HepG2 (cell line): ENCODE data around the gene SMIM1. TPM values are rescaled to one million over a fixed set of nuclear protein-coding genes. Genes with fewer than 3 reads are reported as not detected.

Experiments
- ATAC-seq: fragments of 200-7000 bp; cut with Tn5 transposase; 3 replicates; pipeline ENCODE4 v1.9.1; 2020; ENCODE audit warnings: mild to moderate bottlenecking, moderate library complexity
- BruUV-seq: library from RNA; stranded (reverse); fragments of 400-500 nt; replicated peaks from 2 replicates; lab custom pipeline; 2021; lab: Mats Ljungman, UMichigan
- CTCF ChIA-PET: fragments of 300-600 bp; formaldehyde crosslinking; extraction: SDS; loops from one replicate; lab custom pipeline; 2021; ENCODE audit warnings: low total read pairs, inconsistent platforms, low intra/inter-chr PET ratio; lab: Yijun Ruan, JAX
- POLR2A ChIA-PET: fragments of 350-600 bp; sonication (Branson Sonifier 250); formaldehyde crosslinking; loops from one replicate; lab custom pipeline; 2020; ENCODE audit warnings: antibody characterized with exemption, inconsistent platforms; lab: Yijun Ruan, JAX
- DNase-seq: peaks from one replicate; pipeline ENCODE4 v3.0.0-alpha.2; 2015; ENCODE audit warnings: low spot score
- FAIRE-seq: peaks from 3 replicates; lab custom pipeline; 2011; peaks lifted over from hg19 to GRCh38; lab: Jason Lieb, UNC
- H2AFZ ChIP-seq: one replicate; pipeline ENCODE4 v1.6.1; 2011; ENCODE audit warnings: low read length, inconsistent platforms
- H3K27ac ChIP-seq: fragments of 300-600 bp; 3 replicates; pipeline ENCODE4 v1.8.0; 2011; ENCODE audit warnings: mixed run types, mild to moderate bottlenecking, mixed read lengths, low read length, inconsistent platforms; ENCODE audit not compliant: insufficient read depth; ENCODE audit errors: extremely low read length
- H3K27me3 ChIP-seq, 2 experiments: fragments of 200-600 bp in 1 of 2; 2 replicates in 1 of 2; 3 replicates in 1 of 2; pipeline versions ENCODE4 v1.6.0 to v1.8.0; 2011; ENCODE audit warnings: low read length in 2 of 2, mild to moderate bottlenecking in 2 of 2, moderate library complexity in 2 of 2, inconsistent platforms in 1 of 2; ENCODE audit not compliant: insufficient read depth in 2 of 2, control insufficient read depth in 1 of 2
- H3K36me3 ChIP-seq, 2 experiments: fragments of 200-600 bp in 1 of 2; replicated peaks in 1 of 2; 2 replicates in 1 of 2; 3 replicates in 1 of 2; pipeline versions ENCODE4 v1.5.1 to v1.8.0; 2011; ENCODE audit warnings: low read length in 2 of 2, inconsistent platforms in 1 of 2; ENCODE audit not compliant: insufficient read depth in 2 of 2, control insufficient read depth in 1 of 2
- H3K4me1 ChIP-seq: 2 replicates; pipeline ENCODE4 v1.5.1; 2012; ENCODE audit warnings: low read length, inconsistent platforms; ENCODE audit not compliant: insufficient read depth
- H3K4me2 ChIP-seq: 2 replicates; pipeline ENCODE4 v1.6.0; 2011; ENCODE audit warnings: low read depth, low read length, inconsistent platforms
- H3K4me3 ChIP-seq, 3 experiments: fragments of 200-600 bp in 1 of 3; sonication (generic), shearing (Covaris generic) in 1 of 3; replicated peaks in 1 of 3; 2 replicates each; pipeline ENCODE4 v1.5.1; 2011 to 2016; ENCODE audit warnings: low read length in 3 of 3, inconsistent platforms in 2 of 3, low read depth in 2 of 3, mild to moderate bottlenecking in 2 of 3, control low read depth in 1 of 3, mixed read lengths in 1 of 3; ENCODE audit not compliant: insufficient read depth in 1 of 3
- H3K79me2 ChIP-seq: one replicate; pipeline ENCODE4 v1.6.1; 2011; ENCODE audit warnings: low read length, inconsistent platforms; ENCODE audit not compliant: insufficient read depth
- H3K9ac ChIP-seq: 2 replicates; pipeline ENCODE4 v1.6.0; 2011; ENCODE audit warnings: mild to moderate bottlenecking, low read depth, low read length, inconsistent platforms; ENCODE audit not compliant: insufficient read depth
- H3K9me3 ChIP-seq: 2 replicates; pipeline ENCODE4 v1.5.1; 2012; ENCODE audit warnings: mild to moderate bottlenecking, low read length
- H4K20me1 ChIP-seq: 2 replicates; pipeline ENCODE4 v1.6.0; 2011; ENCODE audit warnings: inconsistent platforms, mild to moderate bottlenecking, low read length, moderate library complexity; ENCODE audit not compliant: insufficient read depth
- AGO1 ChIP-seq: fragments of 200-400 bp; formaldehyde crosslinking; IDR thresholded peaks from 2 replicates; pipeline ENCODE4 v1.6.1; 2017; ENCODE audit warnings: mild to moderate bottlenecking, low read depth, low read length, moderate library complexity; ENCODE audit not compliant: poor library complexity, severe bottlenecking
- AGO2 ChIP-seq: fragments of 200-400 bp; formaldehyde crosslinking; optimal IDR thresholded peaks from 2 replicates; pipeline ENCODE3; 2017; ENCODE audit warnings: mild to moderate bottlenecking, low read depth, low read length, moderate library complexity
- HNRNPLL ChIP-seq: fragments of 200-400 bp; formaldehyde crosslinking; IDR thresholded peaks from 2 replicates; pipeline ENCODE4 v1.6.1; 2017; ENCODE audit warnings: mild to moderate bottlenecking, low read depth, low read length; ENCODE audit not compliant: poor library complexity, severe bottlenecking
- POLR2A ChIP-seq, 2 experiments: IDR thresholded peaks; 2 replicates each; pipeline ENCODE4 v1.6.1; 2011; ENCODE audit warnings: low read depth in 2 of 2, low read length in 2 of 2, mild to moderate bottlenecking in 1 of 2, moderate library complexity in 1 of 2; ENCODE audit not compliant: insufficient read depth in 1 of 2
- ZNF296 ChIP-seq: sonication (generic); formaldehyde crosslinking; conservative IDR thresholded peaks from 2 replicates; pipeline ENCODE4 v1.5.0; 2020; ENCODE audit warnings: mild to moderate bottlenecking, missing genetic modification reagents
- ZNF652 ChIP-seq: IDR thresholded peaks from 2 replicates; pipeline ENCODE4 v1.6.1; 2016; ENCODE audit warnings: low read depth, borderline replicate concordance
- ZNF891 ChIP-seq: sonication (generic); formaldehyde crosslinking; IDR thresholded peaks from 2 replicates; pipeline ENCODE4 v1.5.0; 2020; ENCODE audit warnings: mild to moderate bottlenecking, missing genetic modification reagents
- WGBS: methylation state at CpG from one replicate; pipeline ENCODE4 v1.1.6; 2017; ENCODE audit warnings: low lambda C conversion rate; 5-methylcytosine and 5-hydroxymethylcytosine counted together
- in situ Hi-C: cut with HindIII; loops from 2 replicates; pipeline ENCODE4 v1.10.0; 2017; ENCODE audit warnings: low pct_unique_long_range_greater_than_20kb; ENCODE audit not compliant: extremely low pct_ligation_motif_present
- intact Hi-C: fragments of 100-400 bp; cut with micrococcal nuclease; formaldehyde crosslinking; loops from one replicate; pipeline ENCODE4 v1.10.0; 2022; ENCODE audit not compliant: unreplicated experiment
- polyA plus RNA-seq, 8 experiments: library from polyadenylated mRNA; depleted of rRNA in 3 of 8; stranded (reverse) in 7 of 8; unstranded in 1 of 8; fragments of >200 nt; fragmentation: Illumina TruSeq in 4 of 8; extraction: Trizol in 4 of 8; gene quantifications; 2 replicates each; pipeline versions ENCODE4 v1.2.1 to v1.2.3, GENCODE V29; 2011 to 2016; ENCODE audit warnings: low read depth in 4 of 8, missing spikeins in 1 of 8, mixed read lengths in 1 of 8; ENCODE audit not compliant: insufficient read depth in 1 of 8
- total RNA-seq, 5 experiments: library from RNA; depleted of rRNA; stranded (reverse); fragments of >200 nt; fragmentation: Illumina TruSeq; extraction: Trizol; gene quantifications; 2 replicates each; pipeline ENCODE4 v1.2.3, GENCODE V29; 2016; ENCODE audit warnings: low read depth in 1 of 5
- TF ChIP-seq, protein P1 (sequence below): sonication (generic); formaldehyde crosslinking; IDR thresholded peaks from 2 replicates; pipeline ENCODE4 v1.4.0; 2020; ENCODE audit warnings: missing genetic modification reagents; ENCODE audit errors: not compliant biosample characterization

Gene SMIM1
- total and polyA plus RNA-seq, 2 of the 13 experiments (the other 11 are each of a cell fraction or from before 2014, with no cell fraction given): 12.4 to 56.3 TPM

DNA sequence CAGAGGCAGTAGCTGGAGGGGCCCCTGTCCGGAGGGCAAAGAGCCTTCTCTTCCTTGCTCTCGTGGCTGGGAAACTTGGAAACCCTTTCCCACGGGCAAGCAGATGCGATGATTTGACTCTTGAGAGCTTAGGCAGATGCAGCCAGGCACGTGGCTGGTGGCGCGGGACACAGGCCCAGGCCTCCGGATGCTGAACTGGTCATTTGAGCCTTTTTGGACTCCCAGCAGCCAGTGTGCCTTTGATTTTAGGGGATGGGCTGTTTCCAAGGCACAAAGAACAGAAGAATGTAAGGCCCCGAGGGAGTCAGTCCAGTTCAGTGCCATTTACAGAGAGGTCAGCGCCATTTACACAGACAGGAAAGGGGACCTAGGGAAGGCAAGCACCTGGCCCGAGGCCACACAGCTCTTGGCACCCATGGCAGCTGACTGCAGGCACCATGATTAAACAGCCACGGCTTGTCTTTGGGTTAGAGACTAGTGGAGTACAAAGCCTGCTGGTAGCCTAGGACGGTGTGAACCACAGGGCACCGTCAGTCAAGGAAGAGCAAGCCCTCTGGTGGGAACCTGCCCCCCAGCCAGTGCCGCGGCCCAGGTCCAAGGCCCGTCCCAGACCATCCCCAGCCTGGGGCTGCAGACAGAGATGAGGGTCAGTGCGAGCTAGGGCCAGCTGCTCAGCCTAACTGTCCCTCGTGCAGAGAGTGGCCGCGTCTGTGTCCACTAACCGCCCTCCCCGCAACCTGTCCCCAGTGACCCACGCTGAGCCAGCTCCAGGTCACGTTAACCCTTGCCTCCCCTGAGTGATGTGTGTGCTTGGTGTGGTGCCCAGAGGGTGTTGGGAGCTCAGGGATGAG, 40.7 kb upstream of the SMIM1 start:
- ATAC-seq (peak; percentile 15), DNase-seq (no peak), FAIRE-seq (no peak)
- Histone ChIP-seq H3K9me3 (no peaks in the 10 kb centered on the region), H3K4me2 (peak overlapping the region; percentile 26; the same call in 1 of the 2 replicates), H2AFZ (no peak overlapping the region), H3K36me3 (peaks cover 3 to 13% of the 10 kb centered on the region in 2 experiments; a peak in 4 of 5 replicates), H3K27me3 (no peaks in the 10 kb centered on the region), H3K4me1 (peaks cover 35% of the 10 kb centered on the region), H3K9ac (no peak overlapping the region), H3K79me2 (no peaks in the 10 kb centered on the region), H3K27ac (no peak overlapping the region), H3K4me3 (no peak overlapping the region), H4K20me1 (no peaks in the 10 kb centered on the region)
- ChIA-PET CTCF (no interaction called here), POLR2A (interaction anchor here (0.9 kb wide), 1 partner anchor 40 kb away, joined by 3 read pairs; no protein-coding TSS in a partner anchor)
- intact Hi-C loops: no loop called here
- peak in 1 of 2 experiments; percentile 17; a peak in 1 of 4 replicates for TF ChIP-seq POLR2A (IDR thresholded peaks at IDR 0.05; ENCODE audit: insufficient read depth in 1 of 2, low read depth in 2 of 2, low read length in 2 of 2)
- TF ChIP-seq AGO1: peak; percentile 7
- TF ChIP-seq, protein P1, sequence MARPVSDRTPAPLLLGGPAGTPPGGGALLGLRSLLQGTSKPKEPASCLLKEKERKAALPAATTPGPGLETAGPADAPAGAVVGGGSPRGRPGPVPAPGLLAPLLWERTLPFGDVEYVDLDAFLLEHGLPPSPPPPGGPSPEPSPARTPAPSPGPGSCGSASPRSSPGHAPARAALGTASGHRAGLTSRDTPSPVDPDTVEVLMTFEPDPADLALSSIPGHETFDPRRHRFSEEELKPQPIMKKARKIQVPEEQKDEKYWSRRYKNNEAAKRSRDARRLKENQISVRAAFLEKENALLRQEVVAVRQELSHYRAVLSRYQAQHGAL (CRISPR knock-in tag): no peak
- TF ChIP-seq ZNF891 (CRISPR knock-in tag): 0 out of 2 replicates have a peak, but pooled peaks have one; percentile 33
- TF ChIP-seq HNRNPLL: peak; percentile 8
- no peak for TF ChIP-seq AGO2
- peak; percentile 67; the same call in 1 of the 2 replicates for TF ChIP-seq ZNF296 (CRISPR knock-in tag)
- TF ChIP-seq ZNF652 (CRISPR knock-in tag): peak; percentile 88
- in situ Hi-C loops: no loop called here
- 76% methylated on average over 14 of the region's 25 CpGs for WGBS
- no TSS peak for BruUV-seq
